Occipital lobe (tissue), 2 donors: ENCODE results near the gene GAP43. TPM values are rescaled to one million over a fixed set of nuclear protein-coding genes. Genes with fewer than 3 reads are reported as not detected.
A peak's percentile ranks its signal among the peaks of the same experiment; 100 is the strongest.

Experiments used
- DNase-seq: peaks from one replicate; lab custom pipeline; 2025; lab: John Stamatoyannopoulos, UW
- total RNA-seq: library from RNA; depleted of rRNA; stranded (reverse); fragments of >200 nt; gene quantifications from one replicate; pipeline ENCODE4 v1.2.3, GENCODE V29; 2014

The GAP43 gene
- total RNA-seq, 1 donor from 2014 or later: 148 TPM

DNA sequence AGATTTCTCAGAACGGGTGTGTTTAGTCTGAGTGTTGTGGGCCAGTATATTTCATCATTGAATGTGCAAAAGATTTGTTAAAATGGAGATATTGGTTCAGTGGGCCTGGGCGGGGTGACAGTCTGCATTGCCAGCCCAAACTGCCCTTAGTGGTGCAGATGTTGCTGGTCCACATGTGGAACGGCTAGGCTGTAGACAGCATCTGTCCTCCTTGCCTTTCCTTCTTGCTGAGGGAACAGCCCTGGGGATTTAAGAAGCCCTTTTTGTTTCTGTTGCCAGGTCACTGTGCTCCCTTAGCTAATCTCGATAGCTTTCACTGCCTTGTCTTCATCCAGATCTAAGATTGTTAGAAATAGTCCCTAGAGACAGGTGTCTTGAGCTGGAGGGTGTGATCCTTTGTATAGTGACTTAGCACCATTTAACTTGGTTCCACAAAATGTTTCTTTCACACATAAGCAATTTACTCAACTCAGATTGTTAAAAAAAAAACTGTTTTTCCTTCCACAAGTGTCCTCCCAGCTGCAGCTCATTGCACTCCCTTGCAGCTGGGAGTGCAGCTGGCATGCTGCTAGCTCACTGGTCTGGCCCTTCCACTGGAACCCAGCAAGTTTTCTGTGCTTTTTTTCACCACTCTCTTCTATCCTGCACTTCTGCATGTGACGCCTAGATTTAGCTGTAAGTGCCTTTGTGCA is 37.5 kb downstream of the GAP43 start:
- no peak for DNase-seq

DNA sequence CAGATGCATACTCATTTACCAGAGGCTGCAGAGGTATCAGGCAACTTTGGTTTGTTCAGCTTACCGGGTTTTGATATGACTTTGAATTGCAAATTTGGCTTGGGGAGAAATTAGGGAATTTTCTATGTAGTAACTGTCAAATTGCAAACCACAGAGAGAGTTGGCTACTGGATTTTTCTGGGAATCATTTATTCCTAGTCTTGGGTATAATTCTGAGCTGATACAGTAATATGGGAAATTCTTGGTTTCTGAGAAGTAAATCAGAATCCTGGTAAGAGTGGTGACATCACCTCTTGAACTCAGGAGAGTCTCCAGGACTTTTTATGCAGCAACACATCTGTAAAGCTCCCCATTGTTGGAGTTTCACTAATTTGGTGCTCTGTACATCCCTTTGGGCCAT is 39.0 kb downstream of the GAP43 start:
- DNase-seq: no peak

DNA sequence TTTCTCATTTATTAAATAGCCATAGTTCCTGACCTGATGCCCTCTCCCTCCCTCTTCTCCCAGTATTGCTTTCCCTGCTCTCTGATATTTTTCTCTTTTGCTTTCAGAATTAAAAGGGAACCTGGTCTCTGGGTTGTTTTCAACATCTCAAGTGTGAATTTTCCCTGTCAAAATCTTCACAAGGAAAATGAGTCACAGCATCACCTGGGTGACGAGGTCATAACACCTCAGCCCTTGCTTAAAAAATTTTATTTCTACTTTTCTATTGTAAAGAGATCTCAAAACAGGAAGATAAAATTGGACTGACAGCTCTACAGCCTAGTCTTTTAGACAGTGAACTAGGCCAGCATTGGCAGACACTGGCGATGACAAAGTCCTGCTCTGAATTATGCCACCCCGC is 40.1 kb downstream of the GAP43 start:
- no peak for DNase-seq

DNA sequence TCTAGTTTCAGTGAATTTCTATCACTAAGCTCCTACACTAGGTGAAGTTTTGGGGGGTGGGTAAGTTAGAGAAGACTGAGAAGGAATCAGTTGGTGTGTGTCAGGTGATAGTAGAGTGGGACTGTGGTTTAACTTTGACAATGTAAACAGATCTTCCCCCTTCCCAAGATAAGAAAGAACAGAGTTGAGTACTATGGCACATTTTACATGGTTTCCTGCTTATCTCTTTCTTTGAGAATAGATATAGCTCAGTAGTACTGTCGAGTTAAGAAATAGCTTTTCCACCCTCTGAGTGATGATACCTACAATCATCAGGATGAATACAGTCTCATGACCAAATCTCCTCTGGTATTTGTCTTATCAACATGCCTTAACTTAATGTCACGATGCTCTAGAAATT is 42.8 kb downstream of the GAP43 start:
- DNase-seq: no peak

DNA sequence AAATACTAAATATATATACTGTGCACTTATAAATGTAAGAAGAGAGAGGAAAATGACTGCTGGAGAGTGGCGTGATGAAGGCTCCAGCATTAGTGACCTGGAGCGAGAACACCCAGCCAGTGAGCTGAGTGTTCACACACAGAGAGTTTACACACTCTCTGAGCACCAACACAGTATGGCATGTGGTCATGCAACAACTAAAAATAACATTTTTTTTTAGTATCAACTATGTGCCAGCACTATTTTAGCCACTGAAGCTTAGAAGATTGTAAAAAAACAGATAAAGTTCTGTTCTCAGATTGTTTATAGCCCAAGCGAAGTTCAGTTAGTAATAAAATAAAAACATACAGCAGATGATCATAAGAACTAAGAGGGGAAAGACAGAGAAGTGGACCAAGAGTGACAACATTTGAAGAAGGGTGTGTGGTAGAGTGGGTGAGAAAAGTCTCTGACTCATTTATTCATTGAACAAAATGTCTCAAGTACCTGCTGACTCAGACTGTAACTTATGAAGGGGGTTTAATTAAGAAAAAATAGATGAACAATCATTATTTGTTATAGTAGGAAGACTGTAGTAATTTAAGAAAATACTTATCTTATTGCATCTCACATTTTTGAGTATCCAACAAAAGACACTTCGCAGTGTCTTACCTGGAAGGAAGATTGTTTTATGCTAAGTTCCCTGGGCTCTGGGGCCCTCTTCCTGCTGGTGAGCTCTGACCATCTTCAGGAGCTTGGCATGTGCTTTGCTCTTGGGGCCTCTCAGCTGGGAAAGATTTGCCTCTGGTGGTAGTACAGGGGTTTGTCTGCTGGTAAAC is 43.8 kb downstream of the GAP43 start:
- no peak for DNase-seq

DNA sequence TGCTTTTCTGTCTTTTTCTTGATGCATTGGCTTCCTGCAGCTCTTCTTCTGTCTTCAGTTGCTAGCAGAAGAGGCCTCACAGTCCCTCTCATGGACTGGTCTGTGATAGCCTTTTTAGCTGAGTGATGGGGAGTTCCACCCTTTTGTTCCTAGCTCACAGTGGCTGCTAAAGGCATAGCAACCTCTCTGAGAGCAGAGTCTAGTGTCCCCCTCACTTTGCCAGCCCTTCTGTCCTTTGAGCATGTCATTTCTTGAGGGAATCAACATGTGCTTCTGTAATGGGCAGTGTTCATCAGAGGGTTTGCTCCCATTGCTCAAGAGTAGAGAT is 44.4 kb downstream of the GAP43 start:
- no peak for DNase-seq

DNA sequence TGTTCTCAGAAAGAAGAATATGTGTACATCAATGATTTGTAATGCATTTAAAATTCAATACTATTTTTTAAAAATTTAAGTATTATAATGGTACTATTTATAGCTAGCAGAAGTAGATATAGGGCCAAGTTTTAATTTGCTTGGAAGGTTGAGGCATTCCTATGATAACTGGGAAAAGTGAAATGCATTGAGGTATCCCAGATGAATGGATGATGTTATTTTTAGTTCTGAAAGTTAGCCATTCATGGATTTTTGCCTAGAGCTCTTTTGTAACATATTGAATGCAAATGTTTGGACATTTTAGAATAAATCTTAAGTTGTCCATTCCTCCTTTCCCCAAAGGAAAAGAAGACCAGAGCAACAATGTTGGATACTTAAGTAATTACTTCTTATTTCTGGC is 47.6 kb downstream of the GAP43 start:
- DNase-seq: no peak

DNA sequence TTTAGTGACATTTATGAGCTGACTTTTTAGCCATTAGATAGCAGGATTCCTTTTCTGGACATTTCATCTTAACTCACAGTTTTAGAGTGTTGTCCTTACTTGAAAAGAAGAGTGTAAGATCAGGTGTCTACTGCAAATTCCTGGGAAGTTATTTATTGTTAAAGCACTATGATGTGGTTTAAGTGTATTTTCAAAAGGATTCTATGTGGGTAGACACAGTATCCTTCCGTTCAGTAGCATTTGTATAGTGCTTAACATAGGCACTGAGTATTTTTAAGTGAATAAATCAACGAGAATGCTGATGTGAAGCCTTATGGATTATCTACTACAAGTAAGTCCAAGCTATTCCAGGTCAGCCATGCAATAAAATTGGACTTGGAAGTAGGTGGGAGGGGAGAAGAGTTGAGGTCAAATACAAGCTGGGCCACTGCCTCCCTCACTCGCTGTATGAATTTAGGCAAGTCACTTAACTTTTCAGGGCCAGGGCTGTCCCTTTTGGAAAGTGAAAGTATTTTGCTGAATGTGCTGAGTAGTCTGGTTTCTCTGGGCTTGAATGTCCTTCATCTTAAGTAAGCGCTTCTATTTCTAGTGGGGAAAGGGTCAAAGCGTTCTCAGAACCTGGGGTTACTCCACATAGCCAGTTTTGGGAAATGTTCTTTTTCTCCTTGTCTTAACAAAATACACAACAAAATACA is 48.6 kb downstream of the GAP43 start:
- no peak for DNase-seq

DNA sequence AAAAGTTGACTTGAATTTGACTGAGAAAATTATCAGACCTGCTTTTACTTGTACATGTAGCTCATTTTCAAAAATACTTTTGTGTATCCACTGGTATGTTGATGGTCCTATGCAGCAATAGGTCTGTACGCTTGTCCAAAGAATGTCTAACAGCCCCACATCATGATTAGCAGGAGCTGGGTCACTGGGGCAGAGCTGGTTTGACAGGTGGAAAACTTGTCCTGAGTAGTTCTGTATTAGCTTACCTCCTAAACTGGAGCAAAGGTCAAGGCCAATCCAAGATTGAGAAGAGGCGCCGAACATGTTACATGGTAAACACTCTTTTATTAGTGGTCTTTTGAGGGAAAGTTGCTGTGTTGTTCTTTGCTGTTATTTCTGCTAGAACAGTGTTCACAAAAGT is 50.6 kb downstream of the GAP43 start:
- no peak for DNase-seq

DNA sequence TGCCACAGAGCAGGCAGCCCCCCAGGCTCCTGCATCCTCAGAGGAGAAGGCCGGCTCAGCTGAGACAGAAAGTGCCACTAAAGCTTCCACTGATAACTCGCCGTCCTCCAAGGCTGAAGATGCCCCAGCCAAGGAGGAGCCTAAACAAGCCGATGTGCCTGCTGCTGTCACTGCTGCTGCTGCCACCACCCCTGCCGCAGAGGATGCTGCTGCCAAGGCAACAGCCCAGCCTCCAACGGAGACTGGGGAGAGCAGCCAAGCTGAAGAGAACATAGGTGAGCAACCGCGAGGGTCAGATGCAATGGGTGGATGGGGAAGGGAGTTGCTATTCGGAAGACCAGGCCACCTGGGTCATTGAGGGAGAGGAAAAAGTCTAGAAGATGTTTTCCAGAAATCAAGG is 53.0 kb downstream of the GAP43 start:
- DNase-seq: peak; percentile 70

DNA sequence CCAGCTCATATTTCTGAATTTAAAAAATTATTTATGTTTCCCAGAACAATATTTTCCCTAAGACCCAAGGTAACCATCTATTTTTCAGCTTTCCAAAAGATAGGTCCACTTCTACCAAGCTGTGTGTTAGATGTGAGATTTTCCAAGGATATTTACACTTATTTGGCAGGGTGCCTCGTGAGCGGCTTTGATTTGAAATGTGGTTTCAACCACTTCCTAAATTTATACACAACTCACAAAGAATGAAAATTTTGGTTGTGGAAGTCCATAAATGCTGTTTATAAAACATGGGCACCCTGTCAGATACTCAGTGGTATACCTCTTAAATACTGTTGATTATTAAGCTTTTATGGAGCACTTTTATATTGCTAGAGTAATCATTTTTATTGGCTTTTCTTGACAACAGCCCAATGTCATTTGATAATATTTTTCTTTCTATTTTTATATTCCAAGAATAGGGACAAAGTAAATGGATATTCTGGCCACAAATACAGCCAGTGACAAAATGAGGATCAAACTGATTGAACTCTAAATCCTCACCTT is 57.6 kb downstream of the GAP43 start:
- DNase-seq: no peak

DNA sequence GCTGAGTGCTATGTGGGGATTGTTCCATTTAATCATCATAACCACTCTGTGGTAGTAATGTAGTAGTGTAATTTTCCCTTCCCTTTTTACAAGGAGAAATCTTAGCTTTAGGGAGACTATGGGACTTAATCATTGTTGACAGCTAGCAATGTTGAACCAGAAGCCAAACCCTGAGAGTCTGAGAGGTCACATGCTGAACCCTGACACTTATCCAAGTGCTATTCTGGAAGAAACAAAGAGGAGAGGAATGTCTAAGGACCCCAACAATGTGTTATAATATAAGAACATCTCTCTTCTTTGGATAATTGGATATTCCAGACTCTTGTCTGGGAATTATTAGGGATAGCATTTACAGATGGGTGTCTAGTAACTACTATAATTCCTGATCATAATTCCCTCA is 58.4 kb downstream of the GAP43 start:
- no peak for DNase-seq

DNA sequence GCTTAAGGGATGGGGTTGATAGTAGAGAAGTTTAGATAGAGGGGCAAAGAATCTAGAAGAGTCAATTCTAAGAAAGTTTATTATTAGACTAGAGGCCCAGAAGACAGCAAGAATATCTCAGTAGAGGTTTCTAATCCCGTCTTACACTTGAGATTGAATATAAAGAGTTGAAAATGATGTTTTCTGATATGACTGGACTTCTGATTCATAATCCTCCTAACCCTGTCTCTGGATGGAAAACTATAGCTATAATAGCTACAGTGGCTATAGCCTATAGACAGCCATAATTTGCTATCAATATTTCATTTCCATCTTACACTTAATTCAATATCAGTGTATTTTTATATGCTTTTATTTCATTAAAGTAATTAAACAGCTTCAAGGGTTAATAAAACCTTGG is 60.0 kb downstream of the GAP43 start:
- no peak for DNase-seq

DNA sequence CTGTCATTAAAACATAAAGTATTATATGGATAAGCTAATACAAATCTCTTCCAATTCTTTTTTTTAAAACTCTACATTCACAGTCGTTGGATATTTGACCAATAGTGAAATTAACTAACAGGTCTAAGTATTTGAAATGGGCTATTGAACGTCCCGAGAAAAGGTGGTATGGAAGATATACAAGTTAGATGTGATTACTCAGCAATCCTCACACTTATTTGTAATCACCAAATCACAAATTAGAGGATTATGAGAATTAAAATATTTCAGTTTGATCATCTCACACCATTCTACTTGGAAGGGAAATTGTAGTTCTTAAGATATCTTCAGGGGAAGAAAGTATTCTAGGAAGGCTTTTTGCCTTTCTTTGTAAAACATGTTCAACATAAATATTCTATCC is 60.5 kb downstream of the GAP43 start:
- no peak for DNase-seq

DNA sequence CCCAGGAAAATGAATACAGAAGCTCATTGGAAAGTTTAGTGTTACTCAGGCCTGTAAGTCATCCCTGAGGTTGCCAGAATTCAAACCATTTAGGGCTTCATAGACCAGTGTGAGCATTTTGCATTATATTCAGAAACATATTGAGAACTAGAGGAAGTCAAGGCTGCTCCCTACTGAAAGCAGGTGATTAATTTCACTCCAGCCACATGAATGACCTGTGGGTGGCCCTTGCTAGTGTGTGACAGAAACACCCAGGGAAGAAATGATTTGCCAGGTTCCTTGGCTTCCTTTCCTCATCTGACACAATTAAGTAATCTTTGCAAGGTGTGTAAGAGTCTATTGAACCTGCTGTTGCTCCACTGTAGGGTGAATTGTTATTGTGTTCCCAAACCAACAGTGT is 61.8 kb downstream of the GAP43 start:
- no peak for DNase-seq

DNA sequence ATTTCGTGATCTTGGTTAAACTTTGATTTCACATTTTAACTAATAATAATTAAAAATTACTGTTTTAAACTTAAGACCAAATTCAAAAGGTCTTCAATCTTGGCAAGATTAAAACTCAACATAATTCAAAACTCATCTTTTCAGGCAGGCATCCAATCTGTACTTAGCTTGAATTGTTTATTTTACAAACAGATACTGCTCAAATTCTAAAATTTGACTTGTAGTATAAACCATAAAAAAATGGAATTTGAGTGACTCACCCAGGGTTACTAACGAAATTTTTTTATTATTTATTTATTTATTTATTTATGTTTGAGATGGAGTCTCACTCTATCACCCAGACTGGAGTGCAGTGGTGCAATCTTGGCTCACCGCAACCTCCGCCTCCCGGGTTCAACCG is 64.4 kb downstream of the GAP43 start:
- DNase-seq: no peak

DNA sequence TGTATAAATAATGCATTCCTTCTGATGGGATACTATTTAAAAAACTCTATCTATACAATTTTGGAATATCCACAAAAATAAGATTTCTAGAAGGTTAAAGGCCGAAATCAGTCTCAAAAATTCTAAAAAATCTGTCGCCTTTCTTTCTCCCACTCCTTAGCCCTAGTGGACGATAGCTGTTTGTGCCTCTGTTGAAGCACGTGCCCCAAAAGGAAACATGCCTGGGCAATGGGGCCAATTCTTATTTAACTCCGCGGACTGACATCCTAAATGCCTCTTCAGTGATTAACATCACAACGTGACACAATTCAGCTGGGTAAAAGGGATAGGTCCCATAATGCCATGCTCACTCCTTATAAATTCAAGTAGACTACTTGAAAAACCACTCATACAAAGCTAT is 65.1 kb downstream of the GAP43 start:
- no peak for DNase-seq

DNA sequence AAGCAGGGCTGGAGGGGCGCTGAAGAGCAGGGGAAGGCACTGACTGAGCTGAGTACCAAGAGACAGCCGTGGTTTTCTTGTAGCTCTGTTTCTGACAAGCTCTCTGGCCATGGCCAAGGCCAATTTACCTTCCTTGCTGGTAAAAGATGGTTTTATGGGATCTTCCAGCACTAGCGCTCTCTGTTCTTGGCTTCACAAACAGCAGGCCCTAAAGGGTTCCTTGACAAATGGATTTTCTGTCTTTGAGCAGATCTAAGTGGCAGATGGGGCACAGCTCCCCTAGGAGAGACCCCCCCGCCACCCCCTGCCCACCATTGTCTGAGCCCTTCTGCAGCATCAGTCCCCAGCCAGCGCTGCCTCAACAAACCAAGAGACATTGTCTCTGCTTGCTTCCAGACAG is 66.6 kb downstream of the GAP43 start:
- DNase-seq: no peak

DNA sequence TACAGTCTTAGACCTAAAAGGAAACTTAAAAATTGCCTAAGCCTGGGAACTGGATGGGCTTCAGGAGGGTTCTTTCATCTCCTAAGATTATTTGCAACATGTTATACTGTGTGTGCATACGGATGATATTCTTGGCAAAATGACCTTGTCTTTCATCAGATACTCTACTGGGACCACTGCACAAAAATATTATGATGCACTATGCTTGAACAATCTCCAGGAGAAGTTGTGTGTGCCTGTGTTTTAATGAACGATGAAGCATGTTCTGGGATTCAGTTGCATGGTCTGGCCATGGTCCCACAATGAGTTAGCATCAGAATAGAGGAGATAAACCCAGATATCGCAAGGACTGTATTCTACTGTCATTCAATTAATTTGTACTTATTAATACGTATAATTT is 68.7 kb downstream of the GAP43 start:
- no peak for DNase-seq

DNA sequence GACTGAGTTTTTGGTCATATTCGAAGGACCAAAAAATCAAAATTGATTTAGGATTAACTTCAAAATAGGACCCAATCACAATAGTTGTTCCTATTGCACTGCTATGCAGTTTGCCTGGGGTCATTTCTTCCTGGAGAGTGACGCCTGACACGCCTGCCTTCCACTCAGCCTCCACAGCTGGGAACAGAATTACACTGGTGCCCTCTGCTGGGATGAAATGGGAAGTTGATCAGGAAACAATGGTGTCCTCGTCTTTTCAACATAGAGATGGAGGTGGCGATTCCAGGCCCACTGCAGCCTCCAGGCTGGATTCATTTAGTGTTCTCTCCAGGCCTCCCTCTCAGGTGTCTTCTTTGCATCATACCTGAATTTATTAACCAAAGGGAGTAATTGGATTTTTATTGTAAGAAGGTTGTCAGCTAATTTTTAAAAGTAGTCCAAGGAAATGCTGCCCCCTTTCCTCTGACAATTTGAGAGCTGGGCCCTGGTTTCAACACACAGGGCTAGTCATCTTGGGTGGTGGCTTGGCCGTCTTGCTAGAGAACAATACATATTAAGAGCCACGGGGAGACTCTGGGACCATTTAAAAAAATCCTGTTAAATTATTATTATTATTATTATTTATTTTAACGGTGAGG is 69.7 kb downstream of the GAP43 start:
- DNase-seq: peak; percentile 53

DNA sequence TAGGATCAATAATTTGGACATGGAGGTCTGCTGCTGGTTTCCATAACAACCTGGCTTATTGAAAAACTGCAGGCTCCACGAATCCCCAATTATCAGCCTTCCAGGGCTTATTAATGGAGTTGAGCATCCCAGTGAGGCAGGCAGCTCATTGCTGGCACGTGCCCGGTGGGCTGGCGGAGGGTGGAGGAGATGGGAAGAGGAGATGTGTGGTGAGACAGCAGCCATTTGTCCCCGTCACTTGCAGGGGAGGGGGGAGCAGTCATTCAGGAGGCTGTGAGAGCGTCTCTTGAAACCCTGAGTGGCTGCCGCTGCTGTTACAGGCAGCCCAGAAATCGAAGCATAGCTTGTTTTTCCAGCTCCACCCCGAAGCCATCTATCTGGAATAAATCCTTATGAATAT is 70.6 kb downstream of the GAP43 start:
- peak; percentile 37 for DNase-seq

DNA sequence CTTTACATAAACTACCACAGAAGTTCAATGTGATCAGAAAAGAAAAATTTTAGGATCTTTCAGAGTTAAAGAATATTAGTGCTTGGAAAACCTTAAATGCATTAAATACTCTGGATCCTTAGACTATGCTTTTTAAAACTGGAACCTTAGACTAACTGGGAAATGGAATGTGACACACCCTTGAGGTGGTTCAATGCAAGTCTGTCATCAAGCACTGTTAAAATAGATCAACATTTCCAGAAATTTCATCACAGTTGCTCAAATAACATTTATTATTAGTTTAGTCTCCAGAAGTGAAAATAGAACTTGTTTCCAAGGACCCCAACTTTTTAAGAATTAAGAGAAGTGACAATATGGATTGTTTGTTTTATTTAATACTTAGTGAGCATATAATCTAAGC is 71.8 kb downstream of the GAP43 start:
- DNase-seq: no peak
